MM.1S (cell line): ENCODE data around the gene SLC12A7.
"Not testable (repeated sequence)": the region's sequence is repeated elsewhere in the genome, so short reads cannot be mapped to it uniquely, and the experiment has no call there.

Experiments used
- DNase-seq: peaks from one replicate; pipeline ENCODE4 v3.0.0-alpha.2; 2015
- H2AFZ ChIP-seq: fragments of 300-600 bp; sonication (generic); 2 replicates; pipeline ENCODE4 v1.6.0; 2016; ENCODE audit warnings: antibody characterized with exemption, low read length
- H3F3A ChIP-seq: fragments of 300-600 bp; sonication (generic); 2 replicates; pipeline ENCODE4 v1.6.1; 2016; ENCODE audit warnings: mild to moderate bottlenecking, antibody characterized with exemption, low read length, moderate library complexity, mixed read lengths; ENCODE audit not compliant: insufficient read depth
- H3K27ac ChIP-seq: fragments of 300-600 bp; sonication (generic); 2 replicates; pipeline ENCODE4 v1.5.1; 2016; ENCODE audit warnings: mild to moderate bottlenecking, low read length
- H3K27me3 ChIP-seq: fragments of 300-600 bp; sonication (generic); replicated peaks from 2 replicates; pipeline ENCODE4 v1.6.0; 2016; ENCODE audit warnings: low read length; ENCODE audit not compliant: insufficient read depth
- H3K36me3 ChIP-seq: fragments of 300-600 bp; sonication (generic); replicated peaks from 2 replicates; pipeline ENCODE4 v1.6.1; 2016; ENCODE audit warnings: mild to moderate bottlenecking, low read length, mixed read lengths; ENCODE audit not compliant: insufficient read depth
- H3K4me1 ChIP-seq: fragments of 300-600 bp; sonication (generic); 2 replicates; pipeline ENCODE4 v1.6.1; 2016; ENCODE audit warnings: low read length, mixed read lengths
- H3K4me2 ChIP-seq: fragments of 300-600 bp; sonication (generic); 2 replicates; pipeline ENCODE4 v1.6.0; 2016; ENCODE audit warnings: low read depth, low read length
- H3K4me3 ChIP-seq: fragments of 300-600 bp; sonication (generic); 2 replicates; pipeline ENCODE4 v1.5.1; 2016; ENCODE audit warnings: low read length, mixed read lengths
- H3K79me2 ChIP-seq: fragments of 300-600 bp; sonication (generic); 2 replicates; pipeline ENCODE4 v1.6.1; 2016; ENCODE audit warnings: mixed run types, low read length, mixed read lengths
- H3K9ac ChIP-seq: fragments of 300-600 bp; sonication (generic); 2 replicates; pipeline ENCODE4 v1.6.1; 2016; ENCODE audit warnings: low read length, mixed read lengths
- H3K9me2 ChIP-seq: fragments of 300-600 bp; sonication (generic); replicated peaks from 2 replicates; pipeline ENCODE4 v1.6.1; 2016; ENCODE audit warnings: mild to moderate bottlenecking, low read length, mixed read lengths; ENCODE audit not compliant: insufficient read depth
- H3K9me3 ChIP-seq: fragments of 300-600 bp; sonication (generic); replicated peaks from 2 replicates; pipeline ENCODE4 v1.6.1; 2016; ENCODE audit warnings: mild to moderate bottlenecking, low read length, mixed read lengths; ENCODE audit not compliant: insufficient read depth
- H4K20me1 ChIP-seq: fragments of 300-600 bp; sonication (generic); 2 replicates; pipeline ENCODE4 v1.6.1; 2016; ENCODE audit warnings: mild to moderate bottlenecking, low read length, moderate library complexity, mixed read lengths; ENCODE audit not compliant: insufficient read depth
- CTCF ChIP-seq: fragments of 300-600 bp; sonication (generic); IDR thresholded peaks from 2 replicates; pipeline ENCODE4 v1.5.1; 2016; ENCODE audit warnings: antibody characterized with exemption, low read length, mixed read lengths
- EZH2 ChIP-seq: fragments of 300-600 bp; sonication (generic); optimal IDR thresholded peaks from 2 replicates; pipeline ENCODE3; 2017; ENCODE audit warnings: low read depth, mild to moderate bottlenecking, antibody characterized with exemption, low read length, mixed read lengths
- EZH2phosphoT487 ChIP-seq: fragments of 300-600 bp; sonication (generic); IDR thresholded peaks from 2 replicates; pipeline ENCODE4 v1.6.1; 2018; ENCODE audit warnings: antibody characterized with exemption, low read length

The SLC12A7 gene

GRCh38 chr5:1002836-1003235 lies 109.0 kb downstream of the SLC12A7 start:
- H2AFZ ChIP-seq = no peak overlapping the region
- H3K4me2 ChIP-seq = no peak overlapping the region
- H3K9ac ChIP-seq = no peak overlapping the region
- H3K4me3 ChIP-seq = no peak overlapping the region
- H4K20me1 ChIP-seq = no peaks in the 10 kb centered on the region
- peaks cover 10% of the 10 kb centered on the region; the same call in 1 of the 2 replicates for H3K27me3 ChIP-seq
- no peak for TF ChIP-seq EZH2phosphoT487
- no peak for TF ChIP-seq EZH2
- TF ChIP-seq CTCF = no peak
- no peaks in the 10 kb centered on the region for H3K9me3 ChIP-seq
- no peaks in the 10 kb centered on the region; the same call in none of the 2 replicates for H3F3A ChIP-seq
- peaks cover 46% of the 10 kb centered on the region for H3K4me1 ChIP-seq
- DNase-seq = no peak
- H3K36me3 ChIP-seq = no peaks in the 10 kb centered on the region
- H3K79me2 ChIP-seq = no peaks in the 10 kb centered on the region
- no peaks in the 10 kb centered on the region for H3K9me2 ChIP-seq
- H3K27ac ChIP-seq = no peak overlapping the region

- H3K27ac ChIP-seq = no peak overlapping the region
- no peaks in the 10 kb centered on the region for H3K9me2 ChIP-seq
- no peaks in the 10 kb centered on the region for H3K9me3 ChIP-seq
- no peak overlapping the region for H3K9ac ChIP-seq
- H4K20me1 ChIP-seq = no peaks in the 10 kb centered on the region
- H3K79me2 ChIP-seq = no peaks in the 10 kb centered on the region
- peak overlapping the region; percentile 9; the same call in 1 of the 2 replicates for H3K4me2 ChIP-seq
- no peak for TF ChIP-seq CTCF
- TF ChIP-seq EZH2 = no peak
- TF ChIP-seq EZH2phosphoT487 = no peak
- no peaks in the 10 kb centered on the region for H3K36me3 ChIP-seq
- H3K4me3 ChIP-seq = no peak overlapping the region
- H3K27me3 ChIP-seq = peaks cover 10% of the 10 kb centered on the region; the same call in 1 of the 2 replicates
- no peaks in the 10 kb centered on the region; the same call in 1 of the 2 replicates for H3F3A ChIP-seq
- H3K4me1 ChIP-seq = peaks cover 45% of the 10 kb centered on the region
- peak; percentile 45 for DNase-seq
- no peak overlapping the region for H2AFZ ChIP-seq
Observed at GRCh38 chr5:1002271-1002546, 109.7 kb downstream of the SLC12A7 start.

GRCh38 chr5:1001406-1002270 lies 110.2 kb downstream of the SLC12A7 start:
- Histone ChIP-seq H2AFZ (no peak overlapping the region), H3K4me1 (peaks cover 45% of the 10 kb centered on the region), H3K9me3 (no peaks in the 10 kb centered on the region), H3K9ac (no peak overlapping the region), H3K79me2 (no peaks in the 10 kb centered on the region), H3F3A (no peaks in the 10 kb centered on the region; the same call in 1 of the 2 replicates), H3K36me3 (no peaks in the 10 kb centered on the region), H3K4me3 (no peak overlapping the region), H3K27ac (no peak overlapping the region), H3K27me3 (peaks cover 10% of the 10 kb centered on the region; the same call in 1 of the 2 replicates), H3K4me2 (peak overlapping the region; percentile 9; the same call in 1 of the 2 replicates), H3K9me2 (no peaks in the 10 kb centered on the region), H4K20me1 (no peaks in the 10 kb centered on the region)
- TF ChIP-seq EZH2 (no peak), CTCF (no peak)
- no peak for DNase-seq

GRCh38 chr5:1000831-1001230 lies 111.0 kb downstream of the SLC12A7 start:
- H2AFZ ChIP-seq, H3F3A ChIP-seq, H4K20me1 ChIP-seq, H3K9me2 ChIP-seq, H3K4me2 ChIP-seq, H3K4me3 ChIP-seq, H3K9me3 ChIP-seq, H3K27me3 ChIP-seq, H3K36me3 ChIP-seq, H3K79me2 ChIP-seq, H3K27ac ChIP-seq, DNase-seq, H3K9ac ChIP-seq: not testable (repeated sequence)
- H3K4me1 ChIP-seq = peaks cover 41% of the 10 kb centered on the region
